Left lung (tissue), 10 donors: ENCODE measurements around the gene OLFM2. TPM values are rescaled to one million over a fixed set of nuclear protein-coding genes. Genes with fewer than 3 reads are reported as not detected.
A peak's percentile ranks its signal among the peaks of the same experiment; 100 is the strongest.

ENCODE experiments used
- ATAC-seq: fragments of 200-7000 bp; cut with Tn5 transposase; one replicate; pipeline ENCODE4 v1.9.1; 2020; ENCODE audit warnings: moderate library complexity
- DNase-seq, 4 donors: peaks; one replicate each; pipeline ENCODE4 v3.0.0-alpha.2; 2013 to 2020
- H3K27ac ChIP-seq, 2 donors: fragments of 200-600 bp; sonication (generic) in 1 of 2; one replicate each; pipeline versions ENCODE4 v1.5.0 to v1.8.0; 2020 to 2021
- H3K27me3 ChIP-seq, 2 donors: fragments of 200-600 bp; sonication (generic) in 1 of 2; one replicate each; pipeline versions ENCODE4 v1.5.0 to v1.8.0; 2020 to 2021
- H3K36me3 ChIP-seq, 2 donors: fragments of 200-600 bp; sonication (generic) in 1 of 2; one replicate each; pipeline versions ENCODE4 v1.5.0 to v1.8.0; 2020 to 2021
- H3K4me1 ChIP-seq, 2 donors: fragments of 200-600 bp; one replicate each; pipeline ENCODE4 v1.8.0; 2021
- H3K4me3 ChIP-seq, 2 donors: fragments of 200-600 bp; sonication (generic) in 1 of 2; one replicate each; pipeline versions ENCODE4 v1.5.0 to v1.8.0; 2020 to 2021; ENCODE audit warnings: mild to moderate bottlenecking in 1 of 2
- H3K9me3 ChIP-seq, 2 donors: fragments of 200-600 bp; sonication (generic) in 1 of 2; one replicate each; pipeline versions ENCODE4 v1.5.0 to v1.8.0; 2020 to 2021
- CTCF ChIP-seq, 2 donors: fragments of 200-600 bp; sonication (generic) in 1 of 2; IDR thresholded peaks; one replicate each; pipeline versions ENCODE4 v1.5.0 to v1.8.0; 2021; ENCODE audit warnings: antibody characterized with exemption in 2 of 2
- intact Hi-C, 2 donors: fragments of 100-400 bp; cut with DNase I; formaldehyde crosslinking; loops; one replicate each; pipeline versions ENCODE4 v1.11.2 to v1.14.2; 2022
- polyA plus RNA-seq, 6 donors: library from polyadenylated mRNA; unstranded; fragments of 120-200 nt; gene quantifications; one replicate each; pipeline ENCODE4 v1.2.1, GENCODE V29; 2013; ENCODE audit not compliant: insufficient read length in 6 of 6
- total RNA-seq, 2 donors: library from RNA; stranded (reverse); fragmentation: NEBNext Ultra II Directional; extraction: Animal tissue kit (Norgen Biotek cat#: 25700); gene quantifications; one replicate each; pipeline ENCODE4 v1.2.1, GENCODE V29; 2021
- donor health status: DM: no; HTN: yes; CAD: no.
- donor health status: DM: no; HTN: no; CAD: no.

OLFM2 gene
- total and polyA plus RNA-seq, 8 donors: 7.6 to 33.9 (median 27.8) TPM

GRCh38 chr19:9943744-9944143 lies 7.4 kb upstream of the OLFM2 start:
- Histone ChIP-seq H3K27me3 (peaks cover 0 to 26% of the 10 kb centered on the region in 2 donors), H3K27ac (no peak overlapping the region), H3K36me3 (no peaks in the 10 kb centered on the region), H3K9me3 (peaks cover 0 to 10% of the 10 kb centered on the region in 2 donors), H3K4me1 (no peaks in the 10 kb centered on the region), H3K4me3 (no peak overlapping the region)
- TF ChIP-seq CTCF (IDR thresholded peaks at IDR 0.05): no peak
- DNase-seq: no peak
- intact Hi-C loops: no loop called here
- no peak for ATAC-seq

- no peak for TF ChIP-seq CTCF (IDR thresholded peaks at IDR 0.05)
- DNase-seq (no peak), ATAC-seq (no peak)
- H3K27ac ChIP-seq: no peak overlapping the region
- peaks cover 0 to 3% of the 10 kb centered on the region in 2 donors for H3K4me1 ChIP-seq
- no peaks in the 10 kb centered on the region for H3K36me3 ChIP-seq
- intact Hi-C loops: no loop called here
- H3K27me3 ChIP-seq: peaks cover 6 to 37% of the 10 kb centered on the region in 2 donors
- H3K9me3 ChIP-seq: peaks cover 0 to 10% of the 10 kb centered on the region in 2 donors
- H3K4me3 ChIP-seq: no peak overlapping the region
Observed at GRCh38 chr19:9941671-9942070, 5.4 kb upstream of the OLFM2 start.

GRCh38 chr19:9941231-9941630 lies 4.9 kb upstream of the OLFM2 start:
- H3K4me1 ChIP-seq: peaks cover 0 to 6% of the 10 kb centered on the region in 2 donors
- ATAC-seq (no peak), DNase-seq (no peak)
- no peaks in the 10 kb centered on the region for H3K36me3 ChIP-seq
- H3K4me3 ChIP-seq: no peak overlapping the region
- peaks cover 0 to 10% of the 10 kb centered on the region in 2 donors for H3K9me3 ChIP-seq
- no peak for TF ChIP-seq CTCF (IDR thresholded peaks at IDR 0.05)
- intact Hi-C loops: no loop called here
- H3K27me3 ChIP-seq: peaks cover 9 to 42% of the 10 kb centered on the region in 2 donors
- no peak overlapping the region for H3K27ac ChIP-seq

- DNase-seq: no peak
- intact Hi-C loops: no loop called here
- peaks cover 0 to 10% of the 10 kb centered on the region in 2 donors for H3K9me3 ChIP-seq
Observed at GRCh38 chr19:9940778-9941177, 4.5 kb upstream of the OLFM2 start.

GRCh38 chr19:9939301-9939913 lies 3.1 kb upstream of the OLFM2 start:
- intact Hi-C loops: no loop called here
- no peak for TF ChIP-seq CTCF (IDR thresholded peaks at IDR 0.05)
- DNase-seq (peak in 1 of 4 donors; percentile 12), ATAC-seq (no peak)
- Histone ChIP-seq H3K4me3 (no peak overlapping the region), H3K27me3 (peaks cover 24 to 60% of the 10 kb centered on the region in 2 donors), H3K9me3 (peaks cover 0 to 10% of the 10 kb centered on the region in 2 donors), H3K36me3 (no peaks in the 10 kb centered on the region), H3K27ac (no peak overlapping the region), H3K4me1 (peaks cover 0 to 15% of the 10 kb centered on the region in 2 donors)

More at GRCh38 chr19:9940778-9941177, 4.5 kb upstream of the OLFM2 start:
- H3K27ac ChIP-seq: no peak overlapping the region
- H3K27me3 ChIP-seq: peaks cover 13 to 46% of the 10 kb centered on the region in 2 donors
- peaks cover 0 to 10% of the 10 kb centered on the region in 2 donors for H3K4me1 ChIP-seq
- no peak for TF ChIP-seq CTCF (IDR thresholded peaks at IDR 0.05)
- H3K4me3 ChIP-seq: no peak overlapping the region
- ATAC-seq: no peak
- no peaks in the 10 kb centered on the region for H3K36me3 ChIP-seq
